ENCODE data around the gene IRF2BPL.

DNA sequence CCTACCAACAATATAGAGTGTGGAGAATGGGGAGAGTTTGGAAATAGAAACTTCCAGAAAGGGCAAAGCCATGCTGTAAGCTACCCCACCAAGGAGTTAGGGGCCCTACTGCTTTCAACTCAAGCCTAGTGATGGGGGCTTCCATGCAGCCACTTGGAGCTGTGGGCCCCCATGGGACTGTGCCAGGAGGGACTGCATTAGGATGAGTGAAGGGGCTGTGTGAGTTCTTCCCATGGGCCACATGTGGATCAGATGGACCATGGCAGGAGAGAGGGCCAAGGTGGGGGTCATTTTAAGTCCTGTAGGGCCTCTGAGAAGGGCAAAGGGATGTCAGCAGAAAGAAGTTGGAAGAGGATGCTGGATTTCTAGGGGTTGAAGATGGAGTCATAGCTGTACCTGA lies 46.5 kb upstream of the IRF2BPL start:
- TF ChIP-seq, protein P1, sequence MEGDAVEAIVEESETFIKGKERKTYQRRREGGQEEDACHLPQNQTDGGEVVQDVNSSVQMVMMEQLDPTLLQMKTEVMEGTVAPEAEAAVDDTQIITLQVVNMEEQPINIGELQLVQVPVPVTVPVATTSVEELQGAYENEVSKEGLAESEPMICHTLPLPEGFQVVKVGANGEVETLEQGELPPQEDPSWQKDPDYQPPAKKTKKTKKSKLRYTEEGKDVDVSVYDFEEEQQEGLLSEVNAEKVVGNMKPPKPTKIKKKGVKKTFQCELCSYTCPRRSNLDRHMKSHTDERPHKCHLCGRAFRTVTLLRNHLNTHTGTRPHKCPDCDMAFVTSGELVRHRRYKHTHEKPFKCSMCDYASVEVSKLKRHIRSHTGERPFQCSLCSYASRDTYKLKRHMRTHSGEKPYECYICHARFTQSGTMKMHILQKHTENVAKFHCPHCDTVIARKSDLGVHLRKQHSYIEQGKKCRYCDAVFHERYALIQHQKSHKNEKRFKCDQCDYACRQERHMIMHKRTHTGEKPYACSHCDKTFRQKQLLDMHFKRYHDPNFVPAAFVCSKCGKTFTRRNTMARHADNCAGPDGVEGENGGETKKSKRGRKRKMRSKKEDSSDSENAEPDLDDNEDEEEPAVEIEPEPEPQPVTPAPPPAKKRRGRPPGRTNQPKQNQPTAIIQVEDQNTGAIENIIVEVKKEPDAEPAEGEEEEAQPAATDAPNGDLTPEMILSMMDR (IDR thresholded peaks at IDR 0.05), result no peak
- TF ChIP-seq POLR2A (IDR thresholded peaks at IDR 0.05), result no peak

Data from body of pancreas (tissue), 4 donors.